ENCODE results near the gene HIP1. TPM values are rescaled to one million over a fixed set of nuclear protein-coding genes. Genes with fewer than 3 reads are reported as not detected.
"Not testable (repeated sequence)": the region's sequence is repeated elsewhere in the genome, so short reads cannot be mapped to it uniquely, and the experiment has no call there.

HIP1 gene
- polyA plus RNA-seq, 6 donors from 2014 or later, result 2.5 to 7.8 (median 4.3) TPM

DNA sequence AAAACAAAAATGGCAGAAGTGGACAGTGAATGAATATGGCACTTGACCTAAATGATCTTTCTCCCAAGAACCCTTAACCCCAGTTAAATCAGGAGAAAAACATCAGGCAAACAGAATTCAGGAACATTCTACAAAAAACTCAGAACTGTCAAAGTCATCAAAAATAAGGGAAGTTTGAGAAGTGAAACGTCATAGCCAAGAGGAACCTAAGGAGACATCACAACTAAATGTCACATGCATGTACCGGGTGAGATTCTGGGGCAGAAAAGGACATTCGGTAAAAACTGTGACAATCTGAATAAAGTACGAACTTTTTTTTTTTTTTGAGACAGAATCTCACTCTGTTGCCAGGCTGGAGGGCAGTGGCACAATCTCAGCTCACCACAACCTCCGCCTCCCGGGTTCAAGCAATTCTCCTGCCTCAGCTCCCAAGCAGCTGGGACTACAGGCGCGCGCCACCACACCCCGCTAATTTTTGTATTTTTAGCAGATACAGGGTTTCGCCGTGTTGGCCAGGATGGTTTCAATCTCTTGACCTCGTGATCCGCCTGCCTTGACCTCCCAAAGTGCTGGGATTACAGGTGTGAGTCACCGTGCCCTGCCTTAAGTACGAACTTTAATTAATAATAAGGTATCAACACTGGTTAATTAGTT, 169.0 kb downstream of the HIP1 start:
- H3K4me1 Mint-ChIP-seq, result peaks cover 0 to 11% (median 7%) of the 10 kb centered on the region in 3 donors
- not testable (repeated sequence) for H3K9me3 Mint-ChIP-seq, H3K27me3 Mint-ChIP-seq, H3K4me3 Mint-ChIP-seq, DNase-seq, H3K36me3 Mint-ChIP-seq
- peak; percentile 46 to 82 for ATAC-seq (ENCODE audit: low read depth in 2 of 2)
- H3K27ac Mint-ChIP-seq, result peak overlapping the region in 4 of 6 donors; percentile 4 to 88 (median 34)

DNA sequence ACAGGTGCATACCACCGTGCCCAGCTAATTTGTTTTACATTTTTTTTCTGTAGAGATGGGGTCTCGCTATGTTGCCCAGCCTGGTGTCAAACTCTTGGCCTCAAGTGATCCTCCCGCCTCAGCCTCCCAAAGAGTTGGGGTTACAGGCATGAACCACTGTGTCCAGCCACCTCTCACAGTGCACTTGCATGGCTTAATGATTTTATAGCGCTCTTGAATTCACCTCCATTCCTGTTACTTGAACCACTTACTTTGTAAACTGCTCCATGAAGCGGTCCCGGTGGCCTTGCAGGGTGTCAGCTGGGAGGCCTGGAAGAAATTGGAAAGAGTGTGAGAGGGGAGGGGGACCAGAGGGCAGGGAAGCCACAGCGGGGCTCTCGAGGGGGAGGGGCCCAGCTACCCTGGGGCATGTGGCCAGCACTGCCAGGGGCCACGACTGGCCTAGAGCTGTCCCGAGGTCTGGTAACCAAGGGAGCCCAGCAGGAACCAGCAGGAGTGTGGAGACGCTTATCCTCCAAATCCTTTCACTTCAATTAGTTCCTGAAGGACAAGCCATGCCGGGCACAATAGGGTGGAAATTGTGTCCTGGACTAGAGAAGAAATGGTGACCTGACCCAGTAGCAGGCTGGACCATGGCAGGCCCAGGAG, 170.7 kb downstream of the HIP1 start:
- H3K9me3 Mint-ChIP-seq, result peaks cover 0 to 1% (median 0%) of the 10 kb centered on the region in 7 donors
- H3K27me3 Mint-ChIP-seq, result no peaks in the 10 kb centered on the region
- H3K4me3 Mint-ChIP-seq, result no peak overlapping the region
- H3K27ac Mint-ChIP-seq, result no peak overlapping the region
- H3K36me3 Mint-ChIP-seq, result peaks cover 0 to 13% of the 10 kb centered on the region in 2 donors
- H3K4me1 Mint-ChIP-seq, result peaks cover 0 to 11% (median 7%) of the 10 kb centered on the region in 3 donors
- ATAC-seq (ENCODE audit: low read depth in 2 of 2) (no peak), DNase-seq (no peak)

DNA sequence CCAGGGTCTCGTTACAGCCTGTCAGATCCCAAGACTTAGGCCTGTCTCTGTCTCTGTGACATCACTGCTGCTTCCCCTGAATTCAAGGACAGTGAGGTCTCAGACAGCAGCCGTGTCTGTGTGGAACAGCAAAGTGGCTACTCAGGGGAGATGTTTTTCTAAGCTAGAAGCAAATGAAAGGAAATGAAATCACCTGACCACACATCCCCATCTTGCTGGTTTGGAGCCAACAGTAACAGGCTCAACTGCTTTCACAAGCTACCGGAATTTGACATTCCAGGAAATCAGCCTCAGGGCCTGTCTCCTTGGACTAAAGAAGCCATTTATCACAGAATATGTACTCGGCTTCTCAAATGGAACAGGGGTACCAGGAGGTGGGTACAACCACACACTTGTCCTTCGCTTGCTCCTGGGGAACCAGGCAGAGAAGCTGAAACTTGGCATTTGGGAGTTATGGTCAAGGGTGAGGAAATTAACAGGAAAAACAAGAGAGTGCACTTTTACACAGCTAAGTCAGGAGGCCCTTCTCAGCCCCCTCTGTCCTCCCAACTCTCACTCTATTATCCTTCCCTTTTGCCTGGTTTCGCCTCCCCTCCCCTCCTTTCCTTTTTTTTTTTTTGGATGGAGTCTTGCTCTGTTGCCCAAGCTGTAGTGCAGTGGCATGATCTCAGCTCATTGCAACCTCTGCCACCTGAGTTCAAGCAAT, 173.5 kb downstream of the HIP1 start:
- no peak for DNase-seq
- Mint-ChIP-seq H3K9me3 (peaks cover 0 to 16% (median 3%) of the 10 kb centered on the region in 7 donors), H3K4me3 (no peak overlapping the region), H3K27me3 (no peaks in the 10 kb centered on the region), H3K27ac (peak overlapping the region in 2 of 6 donors; percentile 53 to 85), H3K4me1 (peaks cover 0 to 11% (median 7%) of the 10 kb centered on the region in 3 donors), H3K36me3 (peaks cover 12 to 20% of the 10 kb centered on the region in 2 donors)
- ATAC-seq (ENCODE audit: low read depth in 2 of 2), result no peak

DNA sequence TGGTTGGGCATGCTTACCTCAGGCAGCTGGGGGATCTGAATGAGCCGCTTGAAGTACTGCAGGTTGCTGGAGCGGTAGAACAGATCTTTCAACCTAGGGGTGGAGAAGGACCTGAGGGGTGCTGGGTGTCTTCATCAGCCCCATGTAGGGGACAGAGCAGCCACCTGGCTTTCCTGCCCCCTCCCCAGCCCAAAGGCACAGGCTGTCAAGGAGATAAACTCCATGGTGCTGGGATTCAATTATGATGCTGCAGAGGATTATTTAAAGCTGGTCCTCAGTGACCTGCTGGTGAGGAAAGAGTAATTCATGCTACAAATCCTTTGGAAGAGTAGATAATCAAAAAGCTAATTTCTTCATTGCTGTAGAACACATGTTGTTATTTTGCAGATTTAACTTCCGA, 175.6 kb downstream of the HIP1 start:
- H3K27me3 Mint-ChIP-seq, result no peaks in the 10 kb centered on the region
- H3K9me3 Mint-ChIP-seq, result peaks cover 0 to 16% (median 3%) of the 10 kb centered on the region in 7 donors
- no peak overlapping the region for H3K27ac Mint-ChIP-seq
- DNase-seq, result no peak
- peaks cover 12 to 20% of the 10 kb centered on the region in 2 donors for H3K36me3 Mint-ChIP-seq
- H3K4me1 Mint-ChIP-seq, result peaks cover 2 to 5% (median 3%) of the 10 kb centered on the region in 3 donors
- no peak overlapping the region for H3K4me3 Mint-ChIP-seq
- ATAC-seq (ENCODE audit: low read depth in 2 of 2), result no peak

DNA sequence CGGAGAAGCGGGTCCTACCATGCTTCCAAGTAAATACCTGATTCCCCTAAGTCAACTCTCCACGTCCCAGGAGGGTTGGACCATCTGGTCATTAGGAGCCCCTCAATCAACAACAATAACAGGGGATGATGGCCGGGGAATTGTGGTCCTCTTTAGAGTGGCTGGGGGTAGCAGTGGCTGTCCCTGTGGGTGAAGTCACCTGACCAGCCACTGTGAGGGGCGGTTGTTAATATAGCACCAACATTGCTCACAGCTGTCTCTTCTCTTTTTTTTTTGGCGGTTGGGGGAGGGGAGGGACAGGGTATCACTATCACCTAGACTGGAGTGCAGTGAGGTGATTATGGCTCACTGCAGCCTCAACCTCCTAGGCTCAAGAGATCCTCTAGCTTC, 178.8 kb downstream of the HIP1 start:
- no peak for ATAC-seq (ENCODE audit: low read depth in 2 of 2)
- no peaks in the 10 kb centered on the region for H3K27me3 Mint-ChIP-seq
- H3K4me1 Mint-ChIP-seq, result peaks cover 0 to 3% (median 0%) of the 10 kb centered on the region in 3 donors
- DNase-seq, result no peak
- peaks cover 20 to 23% of the 10 kb centered on the region in 2 donors for H3K36me3 Mint-ChIP-seq
- peaks cover 0 to 16% (median 3%) of the 10 kb centered on the region in 7 donors for H3K9me3 Mint-ChIP-seq
- no peak overlapping the region for H3K4me3 Mint-ChIP-seq
- H3K27ac Mint-ChIP-seq, result peak overlapping the region in 1 of 6 donors; percentile 53

DNA sequence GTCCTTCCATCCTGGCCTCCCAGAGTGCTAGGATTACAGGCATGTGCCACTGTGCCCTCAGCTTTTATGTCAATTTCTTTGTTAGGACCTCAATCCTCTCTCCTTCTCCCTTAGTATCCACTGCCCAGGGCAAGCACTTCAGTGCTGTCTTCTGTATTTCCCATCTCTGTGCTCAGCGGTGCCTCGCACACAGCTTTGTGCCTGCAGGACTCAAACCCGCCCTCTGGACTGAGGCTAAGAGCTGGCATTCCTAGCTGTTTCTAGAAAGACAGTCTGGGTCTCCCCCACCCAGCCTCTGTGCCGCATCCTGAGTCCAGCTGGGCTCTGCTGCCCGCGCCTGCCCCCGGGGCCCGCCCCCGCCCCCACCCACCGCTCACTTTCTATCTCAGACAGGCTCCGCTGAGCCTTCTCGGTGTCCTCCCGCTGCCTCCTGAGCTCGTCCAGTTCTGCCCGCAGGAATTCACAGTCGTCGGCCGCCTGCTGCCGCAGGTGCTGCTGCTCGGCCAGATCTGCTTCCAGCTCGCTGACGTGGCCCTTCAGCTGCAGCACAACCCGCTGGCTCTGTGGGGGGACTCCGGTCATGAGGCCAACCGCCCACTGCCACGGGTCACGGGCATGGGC, 179.3 kb downstream of the HIP1 start:
- peaks cover 0 to 3% (median 0%) of the 10 kb centered on the region in 3 donors for H3K4me1 Mint-ChIP-seq
- ATAC-seq (ENCODE audit: low read depth in 2 of 2) (no peak), DNase-seq (no peak)
- no peak overlapping the region for H3K27ac Mint-ChIP-seq
- H3K36me3 Mint-ChIP-seq, result peaks cover 20 to 23% of the 10 kb centered on the region in 2 donors
- H3K9me3 Mint-ChIP-seq, result peaks cover 0 to 16% (median 3%) of the 10 kb centered on the region in 7 donors
- no peaks in the 10 kb centered on the region for H3K27me3 Mint-ChIP-seq
- peak overlapping the region in 1 of 8 donors; percentile 70 for H3K4me3 Mint-ChIP-seq

DNA sequence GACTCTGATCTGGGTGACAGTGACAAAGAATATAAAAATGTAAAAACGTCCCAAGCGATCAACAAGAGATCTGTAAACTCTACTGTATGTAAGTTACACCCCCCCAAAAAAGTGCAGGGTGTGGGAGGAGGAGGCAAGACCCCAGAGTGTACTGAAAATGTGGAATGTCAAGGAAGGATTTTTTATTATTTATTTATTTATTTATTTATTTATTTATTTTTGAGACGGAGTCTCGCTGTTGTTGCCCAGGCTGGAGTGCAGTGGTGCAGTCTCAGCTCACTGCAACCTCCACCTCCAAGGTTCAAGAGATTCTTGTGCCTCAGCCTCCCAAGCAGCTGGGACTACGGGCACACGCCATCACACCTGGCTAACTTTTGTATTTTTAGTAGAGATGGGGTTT, 181.9 kb downstream of the HIP1 start:
- ATAC-seq (ENCODE audit: low read depth in 2 of 2); H3K27me3 Mint-ChIP-seq; DNase-seq; H3K4me1 Mint-ChIP-seq; H3K9me3 Mint-ChIP-seq: not testable (repeated sequence)
- peak overlapping the region in 1 of 8 donors; percentile 44 for H3K4me3 Mint-ChIP-seq
- peak overlapping the region in 1 of 6 donors; percentile 22 for H3K27ac Mint-ChIP-seq
- H3K36me3 Mint-ChIP-seq, result peaks cover 8 to 18% of the 10 kb centered on the region in 2 donors

DNA sequence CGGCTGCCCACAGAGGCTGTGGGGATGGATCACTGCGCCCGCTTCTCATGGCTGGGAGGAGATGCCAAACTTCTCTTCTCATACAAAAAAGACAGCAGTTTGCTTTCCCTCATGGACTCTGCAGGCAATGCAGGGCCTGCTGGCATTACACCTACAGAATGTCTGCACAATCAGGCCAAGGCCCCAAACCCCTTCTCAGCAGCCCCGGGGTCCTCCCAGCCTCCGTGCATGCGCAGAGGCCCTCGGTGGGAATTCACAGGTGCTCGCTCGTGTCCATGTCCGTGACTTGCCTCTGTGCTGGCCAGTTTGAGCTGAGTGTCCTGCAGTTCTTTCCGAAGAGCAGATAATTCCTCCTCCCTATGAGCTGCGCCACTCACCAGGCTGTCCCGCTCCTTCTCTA, 183.0 kb downstream of the HIP1 start:
- no peak for DNase-seq
- Mint-ChIP-seq H3K9me3 (no peaks in the 10 kb centered on the region), H3K36me3 (peaks cover 0 to 10% of the 10 kb centered on the region in 2 donors), H3K4me1 (peaks cover 0 to 3% (median 0%) of the 10 kb centered on the region in 3 donors), H3K4me3 (no peak overlapping the region), H3K27ac (no peak overlapping the region), H3K27me3 (no peaks in the 10 kb centered on the region)
- no peak for ATAC-seq (ENCODE audit: low read depth in 2 of 2)

DNA sequence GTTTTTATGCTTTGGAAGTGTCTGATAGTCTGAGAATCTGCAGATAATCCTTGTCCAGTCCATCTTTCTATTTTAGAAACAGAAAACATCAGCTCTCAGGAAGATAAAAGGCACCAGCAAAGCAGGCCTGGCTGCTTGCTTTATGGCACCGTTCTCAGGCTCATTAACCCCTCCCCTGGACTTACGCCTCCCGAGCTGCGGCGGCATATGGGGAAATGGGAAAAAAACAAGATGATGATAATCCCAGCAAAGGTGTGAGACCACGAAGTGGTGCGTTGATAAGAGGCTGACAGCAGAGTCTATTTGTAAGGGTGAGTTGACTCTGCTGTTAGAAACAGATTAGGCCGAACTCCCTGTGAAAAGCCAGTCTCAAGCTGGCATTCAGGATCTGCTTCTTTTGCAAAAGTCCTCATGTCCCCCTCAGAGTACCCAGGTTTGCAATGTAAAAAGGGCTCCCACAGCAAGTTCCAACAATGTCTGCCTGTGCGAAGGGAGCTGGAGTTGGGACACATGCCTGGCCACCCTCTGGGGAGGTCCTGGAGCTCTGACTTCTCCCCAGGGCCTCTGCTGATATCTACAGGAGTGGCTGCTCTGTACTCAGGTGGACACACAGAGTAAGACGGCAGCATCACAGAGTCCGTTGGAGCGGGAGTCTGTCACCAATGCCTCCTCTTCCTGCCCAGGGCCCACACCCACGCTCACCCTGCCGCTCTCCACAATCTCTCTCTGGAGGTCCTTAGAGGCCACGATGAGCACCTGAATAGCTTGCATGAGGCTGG, 192.3 kb downstream of the HIP1 start:
- ATAC-seq (ENCODE audit: low read depth in 2 of 2) (no peak), DNase-seq (no peak)
- peak overlapping the region in 1 of 6 donors; percentile 23 for H3K27ac Mint-ChIP-seq
- H3K27me3 Mint-ChIP-seq, result no peaks in the 10 kb centered on the region
- H3K36me3 Mint-ChIP-seq, result peaks cover 0 to 5% of the 10 kb centered on the region in 2 donors
- no peak overlapping the region for H3K4me3 Mint-ChIP-seq
- no peaks in the 10 kb centered on the region for H3K4me1 Mint-ChIP-seq
- no peaks in the 10 kb centered on the region for H3K9me3 Mint-ChIP-seq

DNA sequence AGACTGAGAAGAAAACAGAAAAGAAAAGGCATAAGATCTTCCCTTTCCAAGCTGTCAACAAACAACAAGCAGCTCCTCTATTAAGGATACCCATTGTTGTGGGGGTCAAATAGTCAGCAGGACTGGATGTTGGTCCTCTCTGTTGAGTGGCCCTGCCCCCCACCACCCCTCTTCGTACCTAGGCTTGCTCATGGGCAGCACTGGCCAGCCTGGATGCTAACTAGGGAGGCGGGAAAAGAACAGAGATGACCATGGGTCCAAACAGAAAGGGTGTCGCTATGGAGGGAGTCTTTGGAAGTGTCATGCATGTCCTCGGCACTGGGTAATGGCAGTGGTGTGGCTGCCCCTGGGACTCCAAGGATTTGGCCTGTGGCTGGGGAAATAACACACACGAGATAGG, 201.0 kb downstream of the HIP1 start:
- Mint-ChIP-seq H3K9me3 (no peaks in the 10 kb centered on the region), H3K27me3 (no peaks in the 10 kb centered on the region), H3K4me3 (no peak overlapping the region), H3K27ac (peak overlapping the region in 1 of 6 donors; percentile 76), H3K36me3 (peaks cover 0 to 5% of the 10 kb centered on the region in 2 donors), H3K4me1 (no peaks in the 10 kb centered on the region)
- ATAC-seq (ENCODE audit: low read depth in 2 of 2) (no peak), DNase-seq (no peak)

DNA sequence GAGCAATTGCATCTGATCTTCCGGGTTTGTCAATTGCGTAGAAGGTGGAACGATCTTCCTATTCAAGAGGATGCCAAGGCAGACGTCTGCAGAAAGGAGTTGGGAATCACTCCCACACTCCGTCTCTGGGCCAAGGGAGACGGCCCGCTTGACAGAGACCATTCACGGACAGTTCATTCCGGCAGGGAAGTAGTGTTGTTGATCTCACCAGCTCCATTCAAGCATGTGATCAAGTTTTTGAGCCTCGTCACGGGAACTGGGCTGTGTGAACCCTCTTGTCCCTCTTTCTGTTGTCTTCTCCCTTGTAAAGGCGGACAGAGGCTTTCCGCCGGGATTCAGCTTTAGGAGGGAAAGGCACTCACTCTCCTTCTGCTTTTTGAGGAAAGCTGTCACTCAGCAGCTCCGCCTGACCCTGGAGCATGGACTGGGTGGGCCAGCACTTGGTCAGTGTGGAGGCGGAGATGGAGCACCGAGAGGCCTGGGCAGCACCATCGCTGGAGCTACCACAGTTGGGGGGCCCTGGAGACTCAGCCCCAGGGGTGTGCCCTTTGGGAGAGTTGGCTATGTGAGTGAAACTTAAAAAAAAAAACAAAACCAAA, 201.7 kb downstream of the HIP1 start:
- no peak for DNase-seq
- Mint-ChIP-seq H3K36me3 (peaks cover 0 to 5% of the 10 kb centered on the region in 2 donors), H3K4me1 (no peaks in the 10 kb centered on the region), H3K9me3 (no peaks in the 10 kb centered on the region), H3K4me3 (no peak overlapping the region), H3K27ac (peak overlapping the region in 1 of 6 donors; percentile 33), H3K27me3 (no peaks in the 10 kb centered on the region)
- no peak for ATAC-seq (ENCODE audit: low read depth in 2 of 2)

DNA sequence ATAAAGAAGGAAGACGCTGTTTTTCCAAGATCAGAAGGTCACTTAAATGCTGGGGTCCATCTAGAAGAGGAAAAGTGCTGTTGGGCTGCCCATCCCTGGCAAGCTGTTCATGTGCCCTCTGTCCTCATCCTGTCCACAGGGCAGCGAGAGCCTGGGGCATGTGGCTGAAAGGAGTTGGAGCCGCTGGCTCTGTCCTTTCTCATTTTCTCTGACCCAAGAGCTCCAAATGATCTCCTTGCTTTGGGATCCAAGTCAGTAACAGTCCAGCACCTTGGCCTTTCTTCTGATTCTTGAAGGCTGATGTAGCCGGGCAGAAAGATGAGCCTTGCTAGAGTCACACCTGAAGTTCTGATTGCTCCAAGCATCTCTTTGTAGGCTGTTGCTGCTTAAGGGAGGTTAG, 202.2 kb downstream of the HIP1 start:
- Mint-ChIP-seq H3K27ac (no peak overlapping the region), H3K4me3 (no peak overlapping the region), H3K4me1 (no peaks in the 10 kb centered on the region), H3K36me3 (peaks cover 0 to under 1% of the 10 kb centered on the region in 2 donors), H3K9me3 (no peaks in the 10 kb centered on the region), H3K27me3 (no peaks in the 10 kb centered on the region)
- ATAC-seq (ENCODE audit: low read depth in 2 of 2), result no peak
- DNase-seq, result no peak
